NT2/D1 (cell line): ENCODE data around the gene RCOR1.

ENCODE experiments used
- SUZ12 ChIP-seq: IDR thresholded peaks from 2 replicates; pipeline ENCODE4 v1.6.1; 2011; ENCODE audit not compliant: insufficient read length, insufficient read depth; ENCODE audit errors: extremely low read depth
- ZNF274 ChIP-seq: IDR thresholded peaks from 2 replicates; pipeline ENCODE4 v1.6.1; 2011; ENCODE audit warnings: mild to moderate bottlenecking, low read depth, low read length

DNA sequence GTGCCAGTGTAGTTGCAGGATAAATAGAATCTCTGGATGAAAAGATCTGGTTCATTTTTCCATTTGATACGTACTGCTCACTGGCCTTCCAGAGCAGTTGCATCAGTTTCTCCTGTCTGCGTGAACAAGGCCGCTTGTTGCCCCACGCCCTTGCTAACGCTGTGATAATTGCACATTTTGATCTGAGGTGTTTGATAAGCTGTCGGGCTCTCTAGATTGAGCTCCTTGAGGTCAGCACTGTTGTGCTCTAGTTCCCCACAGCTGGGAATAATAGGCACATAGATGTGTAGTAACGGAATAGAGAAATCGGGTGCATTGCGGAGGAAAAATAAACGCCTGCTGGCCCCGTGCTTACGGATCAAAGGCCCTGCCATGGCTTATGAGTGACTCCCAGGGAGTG is 142.0 kb downstream of the RCOR1 start:
- TF ChIP-seq ZNF274, result no peak
- no peak for TF ChIP-seq SUZ12
